ENCODE measurements around the gene MYCBP2. TPM values are rescaled to one million over a fixed set of nuclear protein-coding genes. Genes with fewer than 3 reads are reported as not detected.

Gene MYCBP2
- polyA plus RNA-seq, 1 experiment = 22.9 TPM

DNA sequence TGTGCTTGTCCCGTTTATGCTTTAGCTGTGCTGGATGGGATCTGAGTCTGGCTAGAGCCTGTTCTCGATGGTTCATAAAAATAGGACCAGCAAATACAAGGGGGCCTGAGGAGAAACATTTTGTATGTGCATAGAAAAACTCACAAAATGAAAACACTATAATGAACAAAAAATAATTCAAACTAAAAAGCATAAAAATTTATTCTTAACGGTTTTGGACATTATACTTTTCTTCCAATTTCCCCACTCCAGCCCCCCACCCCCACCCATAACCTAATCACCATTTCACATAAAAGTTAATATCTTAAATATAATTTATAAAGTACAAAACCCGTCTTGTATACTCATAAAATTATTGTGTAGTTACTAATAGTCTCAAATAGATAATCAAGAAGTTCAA lies 93.7 kb downstream of the MYCBP2 start:
- ChIA-PET CTCF (no interaction called here), POLR2A (no interaction called here)
- no peaks in the 10 kb centered on the region for H3K27me3 ChIP-seq (ENCODE audit: control insufficient read depth, insufficient read depth, low read length)
- DNase-seq (ENCODE audit: low read depth) = no peak
- TF ChIP-seq, protein P1, sequence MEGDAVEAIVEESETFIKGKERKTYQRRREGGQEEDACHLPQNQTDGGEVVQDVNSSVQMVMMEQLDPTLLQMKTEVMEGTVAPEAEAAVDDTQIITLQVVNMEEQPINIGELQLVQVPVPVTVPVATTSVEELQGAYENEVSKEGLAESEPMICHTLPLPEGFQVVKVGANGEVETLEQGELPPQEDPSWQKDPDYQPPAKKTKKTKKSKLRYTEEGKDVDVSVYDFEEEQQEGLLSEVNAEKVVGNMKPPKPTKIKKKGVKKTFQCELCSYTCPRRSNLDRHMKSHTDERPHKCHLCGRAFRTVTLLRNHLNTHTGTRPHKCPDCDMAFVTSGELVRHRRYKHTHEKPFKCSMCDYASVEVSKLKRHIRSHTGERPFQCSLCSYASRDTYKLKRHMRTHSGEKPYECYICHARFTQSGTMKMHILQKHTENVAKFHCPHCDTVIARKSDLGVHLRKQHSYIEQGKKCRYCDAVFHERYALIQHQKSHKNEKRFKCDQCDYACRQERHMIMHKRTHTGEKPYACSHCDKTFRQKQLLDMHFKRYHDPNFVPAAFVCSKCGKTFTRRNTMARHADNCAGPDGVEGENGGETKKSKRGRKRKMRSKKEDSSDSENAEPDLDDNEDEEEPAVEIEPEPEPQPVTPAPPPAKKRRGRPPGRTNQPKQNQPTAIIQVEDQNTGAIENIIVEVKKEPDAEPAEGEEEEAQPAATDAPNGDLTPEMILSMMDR (IDR thresholded peaks at IDR 0.05; ENCODE audit: insufficient read depth, low read depth, low read length) = no peak
- no peaks in the 10 kb centered on the region for H3K36me3 ChIP-seq (ENCODE audit: control insufficient read depth, insufficient read depth, low read length)
- no peak overlapping the region for H3K4me3 ChIP-seq (ENCODE audit: low read depth, low read length)

DNA sequence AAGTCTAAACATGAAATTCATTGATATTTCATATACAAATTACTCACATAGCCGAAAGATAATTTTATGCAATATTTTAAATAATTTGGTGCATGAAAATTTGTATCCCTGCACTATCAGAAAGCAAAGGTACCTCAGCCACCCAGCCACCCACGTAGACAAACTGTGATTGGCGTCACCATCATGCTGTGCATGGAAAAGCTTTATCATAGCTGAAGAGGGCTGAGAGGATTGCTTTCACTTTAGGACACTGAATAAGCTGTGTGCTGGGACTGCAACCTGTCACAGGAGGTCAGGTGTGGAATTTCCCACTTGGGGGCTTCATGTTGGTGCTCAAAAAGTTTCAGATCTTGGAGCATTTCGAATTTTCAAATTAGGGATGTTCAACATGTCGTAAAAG lies 96.3 kb downstream of the MYCBP2 start:
- no peak for DNase-seq (ENCODE audit: low read depth)
- POLR2A ChIA-PET = no interaction called here
- H3K36me3 ChIP-seq (ENCODE audit: control insufficient read depth, insufficient read depth, low read length) = peaks cover 2% of the 10 kb centered on the region; the same call in 1 of the 2 replicates
- TF ChIP-seq, protein P1 (IDR thresholded peaks at IDR 0.05; ENCODE audit: insufficient read depth, low read depth, low read length) = no peak
- no peak overlapping the region for H3K4me3 ChIP-seq (ENCODE audit: low read depth, low read length)
- H3K27me3 ChIP-seq (ENCODE audit: control insufficient read depth, insufficient read depth, low read length) = no peaks in the 10 kb centered on the region
- CTCF ChIA-PET = interaction anchor here (0.5 kb wide), 1 partner anchor 55 kb away, joined by 4 read pairs; no protein-coding TSS in a partner anchor

DNA sequence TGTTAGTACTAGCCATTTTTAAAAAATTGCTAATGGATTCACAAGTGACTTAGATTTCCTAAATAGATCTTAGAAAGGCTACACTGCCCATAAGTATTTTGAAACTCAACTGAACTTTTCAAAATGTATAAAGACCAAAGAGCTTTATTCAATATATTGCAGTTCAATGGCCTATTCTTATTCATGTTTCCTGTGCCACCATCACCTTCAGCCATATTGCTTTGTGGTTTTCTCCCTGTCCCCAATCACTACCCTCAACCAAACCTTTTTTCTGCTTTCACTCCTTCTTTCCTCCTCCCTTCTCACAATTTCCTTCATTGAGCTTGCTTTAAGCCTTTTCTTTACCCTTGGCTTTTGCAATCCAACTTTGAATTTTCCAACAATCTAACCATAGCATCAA lies 100.9 kb downstream of the MYCBP2 start:
- TF ChIP-seq, protein P1 (IDR thresholded peaks at IDR 0.05; ENCODE audit: insufficient read depth, low read depth, low read length) = no peak
- DNase-seq (ENCODE audit: low read depth) = no peak
- H3K27me3 ChIP-seq (ENCODE audit: control insufficient read depth, insufficient read depth, low read length) = no peaks in the 10 kb centered on the region
- ChIA-PET CTCF (interaction anchor here (0.6 kb wide), 2 partner anchors 10 to 1376 kb away, joined by 3 read pairs; no protein-coding TSS in a partner anchor), POLR2A (no interaction called here)
- peaks cover 4% of the 10 kb centered on the region; the same call in 1 of the 2 replicates for H3K36me3 ChIP-seq (ENCODE audit: control insufficient read depth, insufficient read depth, low read length)
- H3K4me3 ChIP-seq (ENCODE audit: low read depth, low read length) = no peak overlapping the region

DNA sequence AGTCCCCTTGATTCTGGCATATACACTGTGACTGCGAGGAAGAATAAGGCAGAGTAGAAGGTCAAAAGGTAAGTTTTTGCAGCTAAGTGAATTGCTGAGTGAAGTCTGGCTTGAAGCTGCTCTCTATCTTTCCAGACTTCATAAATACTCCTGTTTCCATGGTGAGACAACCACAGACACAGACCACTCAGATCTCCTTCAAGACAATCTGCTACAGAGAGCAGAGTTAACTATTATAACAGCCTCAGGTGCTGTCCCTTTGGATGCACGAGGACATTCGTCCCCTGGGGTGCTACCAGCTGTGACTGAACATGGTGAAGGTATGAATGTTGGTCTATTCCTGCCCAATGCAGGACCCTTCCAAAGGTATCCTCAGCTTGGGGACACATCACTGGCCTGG lies 104.0 kb downstream of the MYCBP2 start:
- POLR2A ChIA-PET = no interaction called here
- TF ChIP-seq, protein P1 (IDR thresholded peaks at IDR 0.05; ENCODE audit: insufficient read depth, low read depth, low read length) = no peak

DNA sequence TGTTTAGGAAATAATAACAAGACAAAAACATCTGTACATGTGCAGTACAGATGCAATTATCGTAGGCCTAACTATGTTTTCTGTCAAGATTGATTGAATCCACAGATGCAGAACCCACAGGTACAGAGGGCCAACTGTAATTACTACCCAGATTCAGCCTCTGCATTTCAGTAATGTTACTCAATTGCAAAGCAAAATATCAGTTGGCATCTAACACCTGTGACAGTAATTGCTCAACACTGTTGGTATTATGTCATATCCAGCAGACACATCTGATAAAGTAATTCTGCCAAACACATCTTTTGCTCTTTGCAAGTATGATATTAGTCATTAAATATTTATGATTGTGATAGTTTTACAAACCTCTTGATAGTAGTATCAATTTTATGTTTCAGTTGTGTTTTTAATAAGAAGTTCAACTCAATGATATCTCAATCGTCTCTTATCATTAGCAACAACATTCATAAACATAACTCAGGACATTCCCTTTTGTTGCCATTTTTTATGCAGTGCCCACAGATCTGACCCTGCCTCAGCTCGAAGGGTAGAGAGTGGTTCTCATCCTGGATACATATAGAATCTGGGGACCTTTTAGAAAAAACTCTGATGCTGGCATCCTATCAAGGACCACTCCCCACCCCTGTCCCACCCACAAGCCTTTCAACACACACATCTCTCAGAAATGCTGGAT lies 104.7 kb downstream of the MYCBP2 start:
- POLR2A ChIA-PET = no interaction called here
- TF ChIP-seq, protein P1 (IDR thresholded peaks at IDR 0.05; ENCODE audit: insufficient read depth, low read depth, low read length) = no peak
- H3K27me3 ChIP-seq (ENCODE audit: control insufficient read depth, insufficient read depth, low read length) = no peaks in the 10 kb centered on the region
- no peak for DNase-seq (ENCODE audit: low read depth)
- CTCF ChIA-PET = no interaction called here
- no peak overlapping the region for H3K4me3 ChIP-seq (ENCODE audit: low read depth, low read length)
- peaks cover 4% of the 10 kb centered on the region; the same call in 1 of the 2 replicates for H3K36me3 ChIP-seq (ENCODE audit: control insufficient read depth, insufficient read depth, low read length)

More for the DNA sequence above, 104.0 kb downstream of the MYCBP2 start:
- no peaks in the 10 kb centered on the region for H3K27me3 ChIP-seq (ENCODE audit: control insufficient read depth, insufficient read depth, low read length)
- no peak overlapping the region for H3K4me3 ChIP-seq (ENCODE audit: low read depth, low read length)
- H3K36me3 ChIP-seq (ENCODE audit: control insufficient read depth, insufficient read depth, low read length) = peaks cover 4% of the 10 kb centered on the region; the same call in 1 of the 2 replicates
- no peak for DNase-seq (ENCODE audit: low read depth)
- CTCF ChIA-PET = no interaction called here

Measured in BJ (cell line).